HS-27A (cell line): Measurements from ENCODE around the gene CASTOR1.

Source experiments
- DNase-seq: peaks from one replicate; pipeline ENCODE4 v3.0.0-alpha.2; 2012; ENCODE audit warnings: low read depth, missing footprints

CASTOR1 gene

GRCh38 chr22:30297991-30298701 is 8.8 kb upstream of the CASTOR1 start:
- DNase-seq: no peak

GRCh38 chr22:30297276-30297990 is 8.1 kb upstream of the CASTOR1 start:
- DNase-seq: no peak

GRCh38 chr22:30296833-30297232 is 7.5 kb upstream of the CASTOR1 start:
- DNase-seq: no peak

DNA sequence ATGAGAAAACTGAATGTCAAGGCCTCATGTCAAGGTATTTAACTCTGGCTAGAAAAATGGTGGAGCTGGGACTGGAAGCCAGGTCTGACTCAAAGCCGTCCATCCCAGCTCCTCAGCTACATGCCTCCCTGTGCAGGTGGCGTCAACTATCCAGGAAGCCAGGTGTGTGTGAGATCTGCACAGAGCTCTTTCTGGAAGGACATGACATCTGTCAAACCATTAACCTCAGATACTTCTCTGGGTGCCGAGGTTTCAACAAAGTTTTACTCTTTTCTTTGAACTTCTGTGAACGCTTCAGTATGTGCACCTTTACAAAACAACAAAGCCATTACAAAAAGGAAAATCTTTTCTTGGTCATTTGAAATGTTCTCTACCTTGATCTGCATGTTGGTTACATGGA is 7.0 kb upstream of the CASTOR1 start:
- no peak for DNase-seq

DNA sequence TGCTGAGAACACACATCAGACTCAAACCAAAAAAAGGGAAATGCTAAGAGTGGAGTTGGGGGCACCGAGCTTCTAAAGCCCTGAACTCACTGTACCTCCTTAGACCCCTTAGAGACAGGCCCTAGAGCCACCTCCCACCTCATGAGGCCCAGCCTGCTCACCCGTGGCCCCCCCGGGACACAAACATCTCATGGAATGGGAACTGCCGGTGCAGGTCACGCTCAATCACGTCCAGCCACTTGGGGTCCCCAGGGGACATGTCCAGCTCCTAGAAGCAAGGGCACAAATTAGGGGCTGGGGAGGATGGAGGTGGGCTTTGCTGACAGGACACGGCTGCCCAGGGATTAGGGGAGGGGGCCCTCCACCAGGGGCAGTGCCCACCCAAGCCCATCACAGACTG is 6.3 kb upstream of the CASTOR1 start:
- DNase-seq: no peak

- DNase-seq: no peak
Observed at GRCh38 chr22:30294830-30295229, 5.5 kb upstream of the CASTOR1 start.

DNA sequence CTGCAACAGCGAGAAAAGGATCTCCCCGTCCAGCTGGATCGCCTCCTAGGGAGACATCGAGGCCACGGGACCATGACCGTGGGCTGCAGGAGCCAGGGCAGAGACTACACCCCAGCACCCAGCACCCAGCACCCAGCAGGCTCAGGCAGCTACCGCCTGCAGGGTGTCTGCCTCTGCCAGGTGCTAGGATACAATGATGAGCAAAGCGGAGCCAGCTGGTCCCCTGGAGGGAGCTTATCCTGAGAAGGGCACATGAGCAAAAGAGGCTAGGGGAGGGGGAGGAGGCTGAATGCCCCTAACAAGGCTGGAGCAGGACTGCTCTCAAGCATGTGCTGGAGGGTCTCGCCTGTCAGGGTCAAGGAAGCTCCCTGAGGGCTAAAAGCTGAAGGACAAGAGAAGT is 4.8 kb upstream of the CASTOR1 start:
- DNase-seq: no peak

DNA sequence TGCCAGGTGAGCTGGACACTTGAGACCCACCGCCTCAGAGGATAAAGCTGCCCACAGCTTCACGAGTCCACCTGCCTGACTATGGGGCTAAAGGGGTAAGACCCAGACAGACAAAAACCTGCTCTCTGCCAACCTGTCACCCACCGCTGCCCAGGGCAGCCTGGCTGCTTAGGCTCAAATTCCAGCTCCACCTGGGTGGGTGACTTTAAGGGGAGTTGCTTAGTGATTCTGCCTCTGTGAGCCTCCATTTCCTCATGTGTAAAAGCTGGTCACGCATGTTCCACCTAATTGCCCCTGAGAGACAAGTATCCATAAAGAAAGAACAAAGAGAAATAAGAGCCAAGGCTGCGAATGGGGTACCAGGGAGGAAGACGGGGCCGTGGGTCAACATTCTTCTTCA is 3.7 kb upstream of the CASTOR1 start:
- DNase-seq: no peak

DNA sequence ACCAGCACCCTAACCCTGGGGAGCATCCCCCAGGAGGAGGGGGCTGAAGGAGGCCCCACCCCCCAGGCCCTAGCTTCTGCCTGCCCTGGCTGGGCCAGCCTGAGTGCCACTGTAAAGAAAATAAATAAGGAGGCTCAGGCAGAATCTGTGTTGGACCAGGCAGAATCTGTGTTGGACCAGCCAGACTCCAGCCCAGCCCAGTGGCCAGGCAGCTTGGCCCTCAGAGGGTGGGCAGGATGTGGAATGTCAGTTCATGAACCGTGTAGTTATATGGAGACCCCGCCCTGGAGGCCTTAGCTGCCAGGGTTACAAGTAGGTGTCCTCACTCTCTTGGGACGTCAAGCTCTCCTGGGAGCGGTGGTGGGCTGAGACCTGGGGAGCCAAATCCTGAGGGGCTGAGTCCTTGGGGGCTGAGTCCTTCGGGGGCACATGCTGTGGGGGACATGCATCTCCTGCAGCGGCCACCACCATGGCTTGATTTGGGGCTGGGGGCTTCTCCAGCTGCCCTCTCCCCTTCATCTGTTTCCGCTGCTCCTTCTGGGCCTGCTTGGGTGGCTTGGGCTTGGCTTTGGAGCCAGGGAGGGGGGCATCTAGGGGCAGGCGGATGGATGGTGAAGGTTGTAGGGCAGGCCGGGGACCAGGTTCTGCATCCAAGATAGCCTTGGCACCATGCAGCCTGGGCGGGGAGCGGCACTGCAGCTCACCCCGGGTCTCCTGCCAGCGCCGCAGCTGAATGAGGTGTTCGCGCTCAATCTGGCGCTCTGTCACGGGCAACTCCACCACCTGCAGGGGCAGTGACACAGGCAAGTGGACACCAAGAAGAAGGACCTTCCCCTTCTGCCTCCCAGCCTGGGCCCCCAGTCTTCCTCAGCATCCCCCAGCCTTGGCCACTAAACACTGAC is 3.0 kb upstream of the CASTOR1 start:
- DNase-seq: no peak

DNA sequence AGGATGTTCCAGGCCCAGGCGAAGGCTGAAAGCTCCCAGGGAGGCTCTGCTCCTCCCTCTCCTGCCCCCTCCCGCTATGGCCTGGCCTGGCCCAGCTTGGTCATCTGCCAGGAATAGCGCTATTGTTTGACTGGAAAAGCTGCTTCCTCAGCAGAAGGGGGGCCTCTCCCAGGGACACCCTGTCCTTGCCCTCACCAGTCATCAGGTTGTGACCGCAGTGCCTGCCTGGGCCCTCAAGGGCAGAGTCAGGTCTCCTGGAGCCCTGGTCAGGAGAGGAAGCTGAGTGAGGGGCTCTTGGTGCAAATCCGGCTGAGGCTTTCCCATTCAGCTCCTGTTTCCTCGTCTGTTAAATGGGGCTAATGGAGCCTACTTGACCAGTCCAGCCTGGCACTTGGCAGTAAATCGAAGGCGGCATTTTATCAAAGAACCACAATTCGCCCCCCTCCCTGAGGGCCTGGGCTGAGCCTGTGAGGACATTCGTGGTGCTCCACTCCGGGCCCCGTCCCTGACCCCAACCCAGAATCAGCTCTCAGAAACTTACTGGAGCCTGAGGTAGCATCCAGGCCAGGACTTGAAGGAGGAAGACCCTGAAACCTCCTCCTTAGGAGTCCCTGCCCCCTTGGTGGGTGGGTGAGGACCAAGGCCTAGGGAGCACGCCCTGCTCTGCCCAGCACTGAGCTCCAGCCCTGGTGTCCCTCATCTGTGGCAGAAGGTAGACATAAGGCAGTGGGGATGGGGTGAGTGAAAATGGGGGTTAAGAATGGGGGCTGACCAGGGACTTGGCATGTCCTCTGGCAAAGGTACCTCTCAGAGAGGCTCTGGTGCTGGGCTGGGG is 2.0 kb upstream of the CASTOR1 start:
- no peak for DNase-seq

DNA sequence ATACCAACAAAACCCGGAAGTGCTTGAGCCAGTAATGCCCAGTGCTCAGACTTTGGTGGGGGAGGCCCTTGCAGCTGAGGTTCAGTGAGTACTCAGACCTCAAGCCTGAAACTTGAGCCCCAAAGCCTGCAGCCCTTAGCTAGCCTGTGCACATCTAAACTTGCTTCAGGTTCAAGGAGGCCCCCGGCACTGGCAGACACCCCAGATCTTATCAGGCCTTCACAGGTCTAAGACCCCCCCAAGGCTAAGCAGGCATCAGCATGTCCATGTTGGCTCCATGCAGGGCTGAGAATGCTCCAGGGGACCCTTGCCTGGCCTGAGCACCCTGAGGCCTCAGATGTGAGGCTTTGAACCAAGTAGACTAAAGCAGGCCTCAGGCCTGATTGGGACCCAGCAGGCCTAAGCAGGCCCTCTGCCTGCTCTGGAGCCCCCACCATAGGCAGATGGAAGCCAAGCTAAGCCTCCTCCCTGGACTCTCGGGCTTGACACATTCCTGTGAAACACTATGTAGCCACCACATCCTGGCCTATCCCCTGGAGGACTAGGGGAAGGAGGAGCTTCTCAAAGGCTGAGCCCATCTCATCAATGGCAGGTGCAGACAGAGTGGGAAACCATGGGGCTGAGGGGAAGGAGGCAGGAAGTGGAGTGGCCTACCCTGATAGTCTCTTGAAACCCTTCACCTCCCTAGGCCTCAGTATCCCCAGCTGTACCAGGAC is 1.2 kb upstream of the CASTOR1 start:
- no peak for DNase-seq

GRCh38 chr22:30289980-30290313 is 642 bp upstream of the CASTOR1 start:
- no peak for DNase-seq

GRCh38 chr22:30288419-30289140 is 725 bp downstream of the CASTOR1 start:
- DNase-seq: no peak

GRCh38 chr22:30287648-30288418 is 1.5 kb downstream of the CASTOR1 start:
- DNase-seq: peak; percentile 51

DNA sequence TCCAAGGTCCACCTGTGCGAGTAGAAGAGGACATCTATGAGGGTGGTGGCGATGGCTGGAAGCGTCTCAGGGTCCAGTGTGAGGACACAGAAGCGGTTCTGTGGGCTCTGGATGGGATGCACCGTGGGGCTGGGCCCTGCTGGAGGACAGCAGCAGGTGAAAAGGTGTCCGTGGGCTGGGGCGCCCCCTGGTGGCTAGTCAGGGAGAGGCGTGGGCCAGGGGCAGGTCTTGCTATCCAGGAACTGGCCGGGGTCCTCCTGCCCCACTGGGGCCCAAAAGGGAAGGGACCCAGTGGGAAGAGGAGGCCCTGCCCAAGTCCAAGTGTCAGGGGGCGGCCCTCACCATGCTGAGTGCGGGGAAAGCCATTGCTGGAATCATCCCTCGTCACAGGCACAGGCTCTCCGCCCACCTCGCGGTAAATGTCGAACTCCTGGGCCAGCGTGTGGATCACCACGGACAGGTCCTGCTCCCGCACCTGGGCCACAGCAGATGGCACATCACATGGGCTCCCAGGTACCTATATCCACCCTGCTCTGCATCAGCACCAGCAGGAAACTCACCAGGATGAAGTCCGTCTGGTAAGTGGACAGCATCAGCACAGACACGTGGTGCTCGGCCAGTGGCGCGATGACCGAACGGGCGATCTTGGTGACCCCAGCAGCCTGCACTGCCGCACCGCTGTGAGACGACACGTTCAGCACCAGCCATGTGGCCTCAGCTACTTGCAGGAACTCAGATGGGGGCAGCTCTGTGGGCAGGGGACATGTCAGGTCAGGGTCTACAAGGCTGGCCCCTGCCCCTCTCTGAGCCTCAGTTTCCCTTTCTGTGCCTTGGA is 2.3 kb downstream of the CASTOR1 start:
- no peak for DNase-seq

DNA sequence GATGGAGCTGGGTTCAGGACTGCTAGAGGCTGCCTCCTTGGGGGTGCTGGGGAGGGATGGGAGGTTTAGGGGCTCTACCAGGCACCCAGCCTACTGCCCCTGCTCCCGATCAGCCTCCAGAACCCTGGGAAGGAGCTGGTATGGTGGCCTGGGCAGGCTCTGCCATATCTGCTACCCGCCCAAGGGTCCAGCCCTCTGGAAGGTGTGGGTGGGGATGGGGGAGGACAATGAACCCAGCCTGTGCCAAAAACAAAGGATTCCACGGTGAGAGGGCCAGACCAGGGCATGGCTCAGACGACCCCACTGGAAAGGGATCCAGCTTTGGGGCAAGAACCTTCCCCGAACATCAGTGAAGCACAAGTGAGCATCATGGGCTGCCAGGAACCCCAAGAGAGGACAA is 3.0 kb downstream of the CASTOR1 start:
- no peak for DNase-seq

DNA sequence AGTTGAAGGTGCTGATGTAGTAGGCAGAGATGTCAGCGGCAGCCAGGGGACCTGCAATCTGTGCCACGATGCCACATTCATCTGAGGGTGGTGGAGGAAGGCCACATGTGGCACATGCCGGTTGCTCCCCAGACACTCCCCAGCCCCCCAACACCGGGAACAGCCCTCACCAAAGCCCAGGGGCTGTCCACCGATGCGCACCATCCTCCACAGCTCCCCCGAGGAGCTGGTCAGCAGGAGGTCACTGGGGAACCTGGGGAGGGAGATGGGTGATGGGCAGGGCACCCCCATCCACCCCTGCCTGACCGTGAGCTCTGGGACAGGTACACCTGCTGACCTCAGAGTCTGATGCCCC is 3.5 kb downstream of the CASTOR1 start:
- DNase-seq: no peak

DNA sequence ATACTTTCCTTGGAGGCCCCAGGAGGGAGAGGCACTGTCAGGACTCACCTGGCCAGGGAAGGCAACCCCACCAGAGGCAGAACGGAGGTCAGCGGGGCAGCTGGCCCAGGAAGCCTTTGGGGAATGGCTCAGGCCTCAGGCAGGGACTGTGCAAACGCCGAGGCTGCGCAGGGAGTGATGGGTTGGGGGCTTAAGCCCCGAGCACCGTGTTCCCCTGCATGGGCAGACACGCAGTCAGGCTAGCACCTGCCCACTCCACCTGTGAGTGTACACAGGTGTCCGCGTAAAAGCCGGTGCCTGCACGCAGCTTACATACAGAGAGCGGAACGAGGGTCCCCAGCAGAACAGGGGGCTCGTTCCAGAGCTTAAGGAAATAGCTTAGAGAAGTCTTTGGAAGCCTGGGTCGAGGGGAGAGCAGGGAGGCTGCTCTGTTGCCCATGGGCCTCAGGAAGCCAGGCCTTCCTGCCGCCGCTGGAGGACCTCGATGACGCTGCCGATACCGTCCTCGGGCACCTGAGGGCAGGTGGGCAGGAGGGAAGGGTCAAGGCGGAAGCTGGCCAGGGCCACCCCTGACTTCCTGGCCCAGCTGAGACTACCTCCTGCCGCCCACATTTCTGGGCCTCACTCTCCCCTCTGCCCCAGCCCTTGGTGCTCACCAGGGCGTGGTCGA is 4.0 kb downstream of the CASTOR1 start:
- DNase-seq: no peak

DNA sequence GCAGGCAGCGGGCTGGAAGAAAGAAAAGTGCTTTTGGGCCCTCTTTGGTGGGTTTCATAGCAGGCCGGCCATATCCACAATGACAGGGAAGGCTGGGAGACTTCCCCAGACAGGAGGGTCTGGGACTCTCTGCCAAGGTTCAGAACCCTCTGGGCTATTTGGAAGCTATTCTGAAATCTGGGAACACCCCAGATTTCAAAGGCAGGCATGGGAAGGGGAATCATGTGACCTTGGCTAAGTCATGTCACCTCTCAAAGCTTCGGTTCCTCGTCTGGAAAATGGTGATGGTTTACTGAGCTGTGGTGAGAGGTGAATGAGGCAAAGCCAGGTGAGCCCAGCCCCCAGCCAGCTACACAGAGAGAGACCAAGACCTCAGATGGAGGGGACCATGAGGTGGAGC is 4.6 kb downstream of the CASTOR1 start:
- DNase-seq: no peak
